ENCODE measurements around the gene CMSS1.

Gene CMSS1

DNA sequence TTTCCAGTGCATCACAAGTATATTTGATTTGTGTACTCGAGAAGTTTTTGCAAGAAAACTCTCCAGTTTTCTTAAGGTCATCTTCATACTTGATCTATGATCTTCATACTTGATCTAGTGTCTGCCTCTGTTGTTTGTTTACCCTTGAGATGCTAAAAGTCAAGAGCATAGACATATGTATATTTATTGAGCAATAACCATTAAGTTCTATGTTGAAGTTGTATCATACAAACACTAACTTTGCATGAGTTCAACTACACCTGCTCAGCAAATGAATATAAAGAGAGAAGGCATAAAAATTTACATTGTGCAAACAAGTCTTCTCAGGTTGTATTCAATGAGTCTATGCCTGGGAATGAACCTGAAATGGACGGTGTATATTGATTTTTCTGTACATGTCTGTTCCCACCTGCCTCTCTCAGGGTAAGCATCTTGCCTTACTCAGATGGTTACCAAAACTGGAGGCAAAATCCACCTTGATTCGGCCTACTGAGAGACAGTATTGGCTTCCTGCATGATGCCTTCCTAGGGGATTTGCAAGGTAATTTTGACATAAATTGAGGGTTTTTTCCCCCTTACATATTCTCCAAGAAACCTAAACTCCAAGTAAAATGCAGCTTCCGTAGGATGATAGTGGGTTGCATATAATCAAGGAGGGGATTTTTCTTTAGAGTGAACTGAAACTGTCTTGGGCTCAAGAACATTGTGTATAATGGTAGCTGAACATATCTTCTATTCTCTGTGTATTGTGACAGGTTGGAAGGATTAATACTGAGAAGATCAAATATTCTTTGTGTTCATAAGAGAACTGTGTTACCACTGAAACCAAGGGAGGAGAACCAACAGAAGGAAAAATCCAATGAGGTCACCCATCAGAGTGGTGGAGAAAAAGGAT lies 186.2 kb downstream of the CMSS1 start:
- no peak for DNase-seq

DNA sequence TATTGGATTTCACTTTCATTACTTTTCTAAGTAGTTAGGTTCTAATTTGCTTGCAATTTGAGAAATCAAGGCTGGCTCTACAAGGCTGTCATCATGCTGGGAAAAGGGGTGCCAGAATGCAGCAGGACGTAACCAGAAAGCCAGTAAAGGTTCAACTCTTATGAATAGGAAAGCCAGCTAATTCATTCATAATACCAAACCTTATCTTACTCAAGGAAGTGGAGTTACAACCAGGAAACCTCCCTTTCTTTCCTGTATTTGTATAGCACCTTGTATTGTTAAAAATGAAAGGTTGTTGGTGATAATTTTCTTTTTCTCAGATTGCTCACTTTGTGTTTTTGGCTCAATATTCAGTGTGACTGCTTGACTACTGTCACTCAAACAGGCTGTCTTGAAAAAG lies 187.3 kb downstream of the CMSS1 start:
- DNase-seq, result no peak

DNA sequence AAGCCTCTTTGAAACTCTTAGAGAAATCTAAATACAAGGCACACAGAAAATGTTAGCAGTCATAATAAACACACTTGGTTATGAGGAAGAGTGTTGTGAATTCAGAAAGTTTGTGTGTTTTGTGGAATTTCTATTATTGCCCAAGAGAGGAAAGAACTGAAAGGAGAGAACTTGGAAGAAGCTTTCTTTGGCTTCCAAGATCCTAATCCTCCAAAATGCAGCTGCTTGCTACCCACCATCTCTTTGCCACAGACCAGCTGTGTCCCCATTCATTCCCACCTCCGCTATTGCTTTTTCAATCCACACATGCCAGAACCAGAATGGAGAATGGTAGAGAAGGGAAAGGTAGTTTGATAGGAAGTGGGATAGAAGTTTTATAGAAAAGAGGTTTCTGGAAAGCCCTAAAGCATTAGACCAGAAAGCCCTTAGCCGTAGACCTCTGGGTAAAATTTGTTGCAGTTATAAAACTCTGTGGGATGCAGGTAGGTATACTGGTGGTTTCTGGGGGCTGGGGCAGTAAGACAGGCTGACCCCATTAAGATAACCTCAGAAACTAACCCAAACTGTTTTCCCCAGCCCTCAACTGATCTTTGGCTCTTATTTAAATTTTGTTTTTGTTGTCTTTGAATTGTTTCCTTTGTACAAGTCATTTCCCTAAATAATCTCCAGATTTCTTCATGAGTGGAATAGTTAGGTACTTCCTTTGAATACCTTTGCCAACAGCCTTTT lies 188.2 kb downstream of the CMSS1 start:
- DNase-seq, result peak; percentile 28

DNA sequence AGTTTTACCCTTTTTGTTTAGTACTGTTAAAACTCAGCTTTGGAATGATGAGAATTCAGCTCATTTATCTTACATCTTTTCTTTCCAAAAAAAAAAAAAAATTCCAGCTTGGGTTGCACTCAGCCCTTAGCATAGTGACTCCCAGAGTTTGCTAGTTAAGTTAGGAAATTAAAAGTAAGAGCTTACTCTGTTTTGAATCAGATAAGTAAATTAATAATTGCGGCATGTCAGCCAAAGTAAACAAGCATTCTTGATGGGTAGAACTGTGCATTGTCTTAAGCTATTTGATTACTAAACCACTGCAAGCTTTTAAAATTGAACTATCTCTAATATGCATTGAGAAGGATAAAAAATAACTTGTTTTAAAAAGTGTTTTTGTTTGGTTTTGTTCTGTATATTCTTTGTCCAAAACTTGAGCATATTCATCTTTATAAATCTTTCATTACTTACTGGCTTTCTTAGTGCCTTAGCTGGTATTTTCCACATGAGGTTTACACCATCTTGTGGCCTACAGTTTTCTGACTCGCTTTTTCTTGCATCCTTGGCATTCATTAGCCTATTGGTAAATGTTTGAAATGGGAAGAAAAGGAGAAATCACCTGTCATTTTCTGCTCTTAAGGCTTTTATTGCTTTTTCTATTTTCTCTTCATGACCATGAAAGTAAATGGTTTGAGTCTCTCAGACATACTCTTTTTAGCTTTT lies 189.1 kb downstream of the CMSS1 start:
- no peak for DNase-seq

DNA sequence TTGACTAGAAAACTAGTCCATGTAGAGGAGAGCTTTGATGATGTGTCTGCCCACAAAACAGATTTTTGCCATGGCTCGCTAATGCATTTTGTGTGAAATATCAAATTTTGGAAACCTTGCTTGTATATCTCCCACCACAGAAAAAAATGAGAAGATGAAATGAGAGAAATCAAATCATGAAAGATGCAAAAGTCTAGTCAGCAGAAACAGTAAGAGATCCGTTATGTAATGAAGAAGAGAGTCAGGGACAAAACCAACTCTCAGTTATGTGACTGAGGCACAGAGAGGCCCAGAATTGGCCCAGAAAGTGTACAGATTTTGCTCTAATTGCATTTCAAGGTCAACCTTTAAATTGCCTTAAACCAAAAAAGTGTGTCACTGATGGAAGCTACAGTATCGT lies 189.7 kb downstream of the CMSS1 start:
- DNase-seq, result no peak

DNA sequence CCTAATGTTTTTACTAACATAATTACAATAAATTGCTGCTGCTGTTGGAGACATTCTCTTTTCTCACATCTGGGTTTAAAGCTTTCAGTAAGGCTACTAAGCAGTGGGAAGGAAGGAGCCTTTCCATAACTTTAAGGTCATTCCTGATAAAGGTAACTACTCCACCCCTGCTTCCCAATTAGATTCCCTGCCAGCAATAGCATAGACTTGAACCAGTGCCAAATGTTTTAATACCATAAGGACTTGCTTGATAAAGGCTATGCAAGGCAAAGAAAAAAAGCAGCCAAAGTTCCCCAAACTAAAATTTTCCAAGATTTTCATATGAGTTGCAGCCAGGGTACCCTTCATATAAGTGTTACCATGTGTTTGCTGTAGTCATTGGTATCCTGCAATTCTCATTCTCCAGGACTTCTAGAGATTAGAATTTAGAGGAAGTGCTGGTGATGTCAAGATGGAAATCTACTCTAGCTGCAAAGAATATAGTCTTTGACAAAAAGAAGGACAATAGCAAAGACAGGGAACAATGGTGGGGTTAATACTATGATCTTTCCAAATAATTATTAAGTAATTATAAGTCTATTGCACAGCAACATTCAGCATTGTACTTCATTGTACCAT lies 190.5 kb downstream of the CMSS1 start:
- no peak for DNase-seq

DNA sequence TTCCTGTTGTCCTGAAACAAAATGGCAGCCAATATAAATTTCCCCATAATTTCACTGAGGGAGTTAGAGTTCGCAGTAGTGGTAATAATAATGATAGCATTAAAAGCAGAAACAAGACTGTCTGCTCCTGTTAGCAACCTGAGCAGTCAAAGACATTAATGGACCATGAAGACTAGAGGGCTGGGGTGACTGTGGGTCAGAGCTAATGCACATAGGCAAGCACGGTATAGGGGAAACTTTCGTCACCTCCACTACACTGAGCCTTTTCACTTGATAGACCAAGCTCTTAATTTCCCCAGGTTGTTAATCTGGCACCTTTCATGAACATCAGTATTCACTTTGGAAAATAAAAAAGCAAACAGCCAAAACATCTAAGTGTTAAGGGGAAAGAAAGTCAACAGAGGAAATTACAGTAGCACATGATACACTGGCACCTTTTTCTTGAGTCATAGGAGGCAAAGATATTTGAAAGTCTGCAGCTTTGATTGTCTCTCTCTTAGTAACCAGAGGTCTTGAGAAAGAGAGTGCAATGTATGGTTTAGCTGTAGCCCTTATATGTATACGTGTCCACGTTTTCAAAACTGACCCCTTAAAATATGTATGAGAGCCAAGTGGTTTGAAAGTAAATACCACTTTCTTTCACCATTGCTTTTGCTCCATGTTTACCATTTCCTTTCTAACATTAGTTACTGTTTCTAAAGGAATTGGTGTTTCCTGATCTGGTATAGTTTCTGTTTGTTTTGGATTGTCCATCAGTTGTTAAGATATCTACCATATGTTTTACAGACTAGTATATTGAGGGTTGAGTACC lies 191.8 kb downstream of the CMSS1 start:
- no peak for DNase-seq

DNA sequence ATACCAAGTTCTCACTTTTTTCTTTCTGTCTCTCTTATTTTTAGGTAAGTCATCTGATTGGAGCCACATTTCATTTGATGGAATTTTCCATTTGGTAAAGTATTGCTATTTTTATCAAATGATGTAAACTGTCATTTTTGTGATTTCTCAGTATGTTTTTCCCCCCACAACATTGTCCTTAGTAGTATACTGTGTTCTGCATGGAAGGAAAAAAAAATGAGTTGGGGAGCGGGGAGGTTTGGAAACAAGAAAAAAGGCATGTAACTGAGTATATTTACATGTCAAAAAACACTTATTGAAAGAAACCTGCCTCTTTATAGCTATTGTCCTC lies 192.4 kb downstream of the CMSS1 start:
- DNase-seq, result no peak

DNA sequence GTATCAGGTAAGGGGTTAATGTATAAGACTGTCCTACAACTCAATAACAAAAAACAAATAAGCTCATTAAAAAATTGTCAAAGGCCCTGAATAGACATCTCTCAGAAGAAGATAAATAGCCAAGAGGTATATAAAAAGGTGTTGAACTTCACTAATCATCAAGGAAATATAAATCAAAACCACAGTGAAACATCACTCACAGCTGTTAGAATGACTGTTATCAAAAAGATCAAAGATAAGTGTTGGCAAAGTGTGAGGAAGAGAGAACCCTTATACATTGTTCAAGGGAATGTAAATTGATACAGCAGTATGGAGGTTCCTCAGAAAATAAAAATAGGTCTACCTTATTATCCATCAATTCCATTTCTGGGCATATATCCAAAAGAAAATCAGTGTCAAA lies 201.1 kb downstream of the CMSS1 start:
- DNase-seq, result no peak

DNA sequence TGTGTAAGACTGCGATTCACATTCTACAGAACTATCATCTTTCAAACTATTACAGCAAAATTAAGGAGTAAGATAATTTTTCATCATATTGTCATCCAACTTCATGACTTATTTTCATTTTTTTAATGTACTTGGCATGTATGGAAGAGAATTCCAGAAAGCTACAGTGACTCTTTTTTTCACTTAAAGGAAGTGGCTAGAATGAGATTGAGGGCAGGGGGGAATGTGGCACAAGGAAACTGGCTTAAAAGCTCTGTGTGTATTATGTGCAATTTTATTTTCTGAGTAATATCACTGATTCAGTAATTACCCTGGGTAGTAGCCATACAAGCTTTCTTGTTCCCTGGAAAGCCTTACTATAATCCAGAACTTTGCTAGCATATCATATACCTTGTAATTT lies 202.1 kb downstream of the CMSS1 start:
- DNase-seq, result no peak

DNA sequence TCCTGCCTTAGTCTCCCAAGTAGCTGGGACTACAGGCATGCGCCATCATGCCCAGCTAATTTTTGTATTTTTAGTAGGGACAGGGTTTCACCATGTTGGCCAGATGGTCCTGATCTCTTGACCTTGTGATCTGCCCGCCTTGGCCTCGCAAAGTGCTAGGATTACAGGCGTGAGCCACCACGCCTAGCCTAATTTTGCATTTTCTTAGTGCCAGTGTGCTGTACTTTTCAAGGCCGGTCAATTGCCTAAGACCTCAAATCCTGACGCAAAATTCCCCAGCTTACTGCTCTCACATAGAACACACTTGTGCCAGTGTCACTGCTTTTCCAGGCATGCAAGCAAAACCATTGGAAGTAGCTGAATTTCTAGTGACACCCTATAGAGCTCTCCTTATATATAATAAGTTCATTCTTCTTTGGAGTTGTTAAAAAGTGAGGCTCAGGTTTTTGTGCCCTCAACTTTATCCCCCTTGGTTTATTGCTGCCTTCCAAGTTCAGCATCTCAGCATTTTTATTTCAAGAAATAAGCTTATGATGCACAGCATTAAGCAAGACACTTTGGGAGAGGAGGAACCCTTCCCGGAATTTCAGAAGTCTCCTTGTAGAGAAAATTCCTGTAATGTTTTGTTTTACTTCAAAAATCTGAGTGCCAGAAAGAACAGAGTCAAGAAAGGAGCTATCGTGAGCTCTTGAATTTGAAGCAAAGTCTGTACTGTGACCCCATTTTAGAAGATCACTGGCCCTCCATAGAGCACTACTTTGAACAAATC lies 203.4 kb downstream of the CMSS1 start:
- DNase-seq, result no peak

DNA sequence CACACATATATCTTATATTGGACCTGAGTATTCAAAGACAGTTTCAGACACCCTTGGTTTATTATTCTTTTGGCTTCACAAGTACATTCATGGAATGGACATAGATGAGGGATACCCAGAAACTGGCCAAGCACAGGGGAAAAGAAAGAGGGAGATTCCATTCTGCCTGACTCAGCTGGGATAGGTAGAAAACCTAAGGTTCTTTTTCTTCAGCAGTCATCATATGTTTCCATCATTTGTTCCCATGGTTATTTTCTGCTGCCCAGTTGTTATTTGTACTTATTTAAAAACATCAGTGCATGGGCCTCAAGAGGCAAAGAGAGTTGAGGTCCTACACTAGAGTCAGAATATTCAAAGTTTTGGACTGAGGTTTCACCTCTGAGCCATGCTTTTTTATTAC lies 204.8 kb downstream of the CMSS1 start:
- DNase-seq, result no peak

DNA sequence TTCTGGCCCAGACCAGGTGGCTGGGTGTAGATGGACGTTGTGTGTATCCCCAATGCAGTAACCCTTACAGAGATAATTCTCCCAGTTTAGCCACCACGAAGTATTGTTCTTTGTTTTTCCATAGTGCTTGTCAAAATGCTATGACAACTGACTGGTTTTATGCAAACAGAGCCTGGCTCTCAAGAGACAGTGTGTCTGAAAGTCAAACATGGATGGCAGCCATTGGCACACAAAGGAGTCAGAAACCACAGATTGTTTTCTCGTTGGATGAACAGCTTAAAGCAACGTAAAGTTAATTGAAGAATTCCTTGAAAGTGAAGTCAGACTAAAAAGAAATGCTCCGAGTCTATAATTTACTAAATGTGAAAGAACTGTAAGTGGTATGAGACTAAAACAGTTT lies 205.5 kb downstream of the CMSS1 start:
- no peak for DNase-seq

DNA sequence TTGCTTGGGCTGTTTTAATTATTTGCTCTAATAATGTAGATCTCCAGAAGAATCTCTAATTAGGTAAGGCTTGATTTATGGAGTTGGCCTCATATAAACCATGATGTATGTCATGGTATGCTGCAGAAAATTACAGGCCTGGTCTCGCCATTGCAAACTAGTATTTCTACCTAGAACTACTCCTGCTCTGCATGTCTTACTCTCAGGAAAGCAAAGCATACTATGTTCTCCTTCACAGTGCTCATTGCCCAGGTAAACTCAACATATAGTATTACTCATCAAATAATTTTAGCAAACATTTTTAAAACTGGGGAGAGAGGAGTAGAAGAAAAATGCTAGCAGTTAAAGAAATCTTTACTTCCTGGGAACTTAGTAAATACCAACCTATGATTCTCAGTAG lies 205.9 kb downstream of the CMSS1 start:
- no peak for DNase-seq

DNA sequence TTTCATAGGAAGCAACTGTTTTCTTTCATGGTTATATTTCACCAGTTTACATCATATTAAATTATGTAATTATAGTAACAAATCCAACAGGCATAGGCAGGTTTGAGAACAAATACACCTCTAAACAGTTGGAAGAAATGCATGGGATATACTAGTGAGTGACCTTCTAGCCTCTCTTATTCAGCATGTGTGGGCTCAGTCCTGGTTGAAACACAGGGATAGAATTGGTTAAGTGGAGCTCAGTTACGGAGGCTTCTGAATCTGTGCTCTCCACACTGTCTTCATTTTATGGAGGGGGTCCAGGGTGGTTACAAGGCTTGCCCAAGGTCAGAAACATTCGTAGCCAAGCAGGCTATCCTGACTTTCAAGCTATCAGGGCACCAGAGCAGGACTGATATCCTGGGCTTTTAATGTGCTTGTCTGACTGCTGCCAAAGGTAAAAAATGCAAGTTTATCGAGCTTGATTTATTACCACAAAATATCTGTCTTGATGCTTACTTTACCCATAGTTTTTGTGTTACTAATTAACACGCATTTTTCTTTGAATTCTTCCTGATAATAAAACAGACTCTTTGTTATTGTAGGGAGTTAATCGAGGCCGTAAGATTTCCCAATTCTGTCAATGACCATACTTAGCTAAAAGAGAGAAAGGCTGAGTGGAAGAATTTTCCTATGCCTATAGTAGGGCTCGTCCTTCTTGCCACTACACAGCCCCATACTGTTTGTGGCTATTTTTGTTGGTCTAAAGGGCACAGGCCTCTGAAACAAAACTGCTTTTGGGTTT lies 207.1 kb downstream of the CMSS1 start:
- no peak for DNase-seq

DNA sequence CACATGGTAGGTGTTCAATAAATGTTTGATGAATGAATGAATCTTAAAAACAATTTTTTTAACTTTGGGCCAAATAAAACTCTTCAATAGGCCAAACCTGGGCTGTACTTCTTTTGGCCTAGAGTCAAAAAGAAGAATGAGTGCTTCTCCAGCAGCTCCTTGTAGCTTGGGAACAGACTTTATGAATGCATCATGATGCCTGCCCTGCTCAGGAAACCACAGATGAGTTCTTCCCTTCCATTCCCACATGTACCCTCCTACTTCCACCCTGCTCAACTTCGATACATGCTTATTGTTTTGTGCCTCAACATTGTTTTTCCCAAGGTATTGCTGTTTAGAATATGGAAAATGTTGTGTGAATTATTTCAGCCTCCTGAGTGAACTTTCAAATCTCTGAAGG lies 209.7 kb downstream of the CMSS1 start:
- no peak for DNase-seq

DNA sequence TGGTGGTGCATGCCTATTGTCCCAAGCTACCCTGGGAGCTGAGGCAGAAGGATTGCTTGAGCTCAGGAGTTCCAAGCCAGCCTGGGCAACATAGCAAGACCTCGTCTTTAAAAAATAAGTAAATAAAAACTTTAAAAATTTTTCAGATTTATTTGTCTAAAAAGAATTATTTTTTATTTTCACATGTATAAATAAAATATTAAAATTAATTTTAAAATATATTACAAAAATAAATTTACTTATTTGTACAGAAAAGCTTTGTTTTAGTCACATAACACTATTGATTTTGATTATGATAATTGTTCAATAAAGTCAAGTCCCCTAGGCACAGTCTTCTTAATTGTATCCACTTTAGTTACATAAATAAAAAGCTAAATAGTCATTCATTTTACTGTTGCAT lies 211.4 kb downstream of the CMSS1 start:
- no peak for DNase-seq

DNA sequence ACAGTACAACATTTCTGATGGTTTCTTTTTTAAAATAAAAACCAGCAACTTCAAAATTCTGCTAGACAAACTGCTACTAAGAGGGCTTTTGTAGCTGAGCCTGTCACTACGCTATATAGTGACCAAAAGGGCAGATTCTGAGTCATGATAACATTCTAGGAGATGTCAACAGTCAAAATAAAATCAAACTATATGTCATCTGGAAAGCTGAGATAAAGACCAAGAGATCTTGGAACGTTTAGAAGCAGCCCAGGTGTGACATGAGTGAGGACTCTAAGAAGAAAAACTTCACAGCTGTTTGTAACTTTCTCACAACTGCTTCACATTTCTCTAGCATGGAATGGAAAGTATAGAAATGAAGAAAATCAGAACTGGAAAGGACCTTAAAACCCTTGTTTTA lies 212.0 kb downstream of the CMSS1 start:
- no peak for DNase-seq

DNA sequence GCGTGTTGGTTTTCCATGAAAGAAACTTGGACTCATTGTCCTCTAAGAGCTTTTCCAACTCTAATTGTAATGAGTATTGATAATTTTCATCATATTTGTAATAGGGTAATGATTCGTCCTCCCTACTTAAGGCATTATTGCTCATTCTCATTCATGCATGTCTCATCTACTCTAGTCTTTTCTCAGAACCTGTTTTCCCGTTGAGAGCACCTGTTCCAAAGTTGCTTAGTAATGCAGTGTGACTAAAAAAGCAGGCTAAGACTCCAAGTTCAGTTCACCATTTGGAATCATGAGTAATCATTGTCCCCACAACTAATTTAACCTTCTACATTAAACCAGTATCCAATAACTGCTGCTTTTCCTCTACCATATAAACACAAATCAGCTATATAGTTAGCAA lies 212.7 kb downstream of the CMSS1 start:
- no peak for DNase-seq

DNA sequence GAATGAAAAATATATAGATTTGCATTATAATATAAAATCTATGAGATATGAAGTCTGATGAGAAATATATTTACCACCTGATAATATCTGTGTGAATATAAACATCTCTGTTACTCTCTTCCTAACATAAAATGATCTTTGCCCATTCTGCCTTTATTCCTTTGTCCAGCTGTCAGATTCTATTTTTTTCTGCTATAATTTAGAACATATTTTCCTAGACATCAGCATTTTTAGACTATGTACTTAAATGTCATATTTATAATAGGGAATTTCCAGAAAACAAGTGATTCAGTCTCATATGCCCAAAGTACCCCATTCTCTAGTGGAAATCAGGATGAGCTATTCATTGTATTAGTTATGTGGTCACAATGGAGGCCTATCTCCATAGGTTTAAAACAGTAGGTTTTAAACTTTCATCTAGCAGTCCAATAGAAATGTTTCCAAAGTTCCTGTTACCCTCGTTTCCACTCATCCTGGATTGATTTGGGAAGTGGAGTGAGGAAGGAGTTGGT lies 213.3 kb downstream of the CMSS1 start:
- DNase-seq, result peak; percentile 44

DNA sequence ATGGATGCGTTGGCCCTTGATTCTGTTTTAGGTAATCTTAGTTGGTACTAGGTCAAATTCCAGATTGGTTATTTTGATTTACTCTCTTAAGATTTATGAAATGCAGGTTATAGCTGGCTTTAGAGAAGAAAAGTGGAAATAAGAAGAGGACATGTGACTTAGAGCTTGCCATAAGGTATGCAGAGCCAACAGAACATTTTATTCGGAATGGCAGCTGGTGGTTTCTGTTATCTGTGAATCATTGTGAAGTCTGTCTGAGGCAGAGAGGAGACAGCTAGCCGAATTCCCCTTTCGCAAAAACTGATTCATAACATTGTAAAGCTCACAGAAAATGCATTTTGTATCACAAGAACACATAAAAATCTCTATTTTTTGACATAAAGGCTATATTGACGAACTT lies 214.6 kb downstream of the CMSS1 start:
- peak; percentile 25 for DNase-seq
